Stomach (tissue), 9 donors: Measurements from ENCODE around the gene B3GNT3. TPM values are rescaled to one million over a fixed set of nuclear protein-coding genes. Genes with fewer than 3 reads are reported as not detected.

Experiments
- DNase-seq, 2 donors: peaks; one replicate each; pipeline versions ENCODE4 v3.0.0 to v3.0.0-alpha.2; 2013 to 2019
- H3K27ac ChIP-seq, 5 donors: fragments of 200-600 bp in 4 of 5; sonication (generic) in 4 of 5; one replicate each; pipeline ENCODE4 v1.5.1; 2013 to 2019; ENCODE audit warnings: mild to moderate bottlenecking in 1 of 5, moderate library complexity in 1 of 5
- H3K27me3 ChIP-seq, 3 donors: fragments of 200-600 bp; sonication (generic); one replicate each; pipeline ENCODE4 v1.5.1; 2017 to 2019; ENCODE audit warnings: mixed run types in 1 of 3
- H3K36me3 ChIP-seq, 4 donors: fragments of 200-600 bp; sonication (generic); 1 replicate in 3 of 4; 2 replicates in 1 of 4; pipeline ENCODE4 v1.5.1; 2016 to 2019
- H3K4me1 ChIP-seq, 4 donors: fragments of 200-600 bp; sonication (generic); one replicate each; pipeline ENCODE4 v1.5.1; 2016 to 2019
- H3K4me3 ChIP-seq, 4 donors: fragments of 200-600 bp; sonication (generic) in 3 of 4; one replicate each; pipeline ENCODE4 v1.5.1; 2016 to 2019; ENCODE audit warnings: mild to moderate bottlenecking in 1 of 4
- H3K9me3 ChIP-seq, 4 donors: fragments of 200-600 bp; sonication (generic); one replicate each; pipeline ENCODE4 v1.5.1; 2016 to 2019
- EP300 ChIP-seq: sonication (generic); formaldehyde crosslinking; IDR thresholded peaks from one replicate; pipeline ENCODE4 v1.6.1; 2017; ENCODE audit warnings: antibody characterized with exemption
- POLR2A ChIP-seq, 4 donors: fragments of 450-650 bp; IDR thresholded peaks; one replicate each; pipeline ENCODE4 v1.6.1; 2016; ENCODE audit warnings: antibody characterized with exemption in 4 of 4, control low read depth in 2 of 4, mild to moderate bottlenecking in 1 of 4, moderate library complexity in 1 of 4
- POLR2AphosphoS5 ChIP-seq, 3 donors: sonication (generic); formaldehyde crosslinking; IDR thresholded peaks; one replicate each; pipeline ENCODE4 v1.6.1; 2016; ENCODE audit warnings: antibody characterized with exemption in 3 of 3
- WGBS, 5 donors: extraction: QIAGEN DNeasy Blood & Tissue Kit in 3 of 5; methylation state at CpG; one replicate each; pipeline versions ENCODE4 v1.1.5 to v1.1.7; 2013 to 2018; 5-methylcytosine and 5-hydroxymethylcytosine counted together
- intact Hi-C: fragments of 100-400 bp; cut with DNase I; formaldehyde crosslinking; loops from one replicate; pipeline ENCODE4 v1.15.1; 2023; ENCODE audit warnings: low total_unique reads
- polyA plus RNA-seq, 3 donors: library from polyadenylated mRNA; stranded (reverse); fragments of 200-250 nt; gene quantifications; one replicate each; pipeline ENCODE4 v1.2.3, GENCODE V29; 2013
- total RNA-seq, 5 donors: library from RNA; depleted of rRNA; stranded (reverse); fragments of >200 nt; gene quantifications; one replicate each; pipeline versions ENCODE4 v1.1.0 to v1.2.3, GENCODE V29; 2014 to 2016
- TF ChIP-seq, protein P1 (sequence below), 7 experiments: fragments of 450-650 bp in 4 of 7; fragments of 200-600 bp in 3 of 7; sonication (generic) in 3 of 7; IDR thresholded peaks; one replicate each; pipeline ENCODE4 v1.5.1; 2016 to 2019; ENCODE audit warnings: antibody characterized with exemption in 7 of 7, control low read depth in 2 of 7, mild to moderate bottlenecking in 1 of 7
- donor health status: healthy with polysubstance abuse.
- donor health status: Bipolar disorder and iron deficiency.
- donor health status: healthy.

B3GNT3 gene
- total and polyA plus RNA-seq, 8 donors = 11.3 to 117 (median 20.2) TPM

DNA sequence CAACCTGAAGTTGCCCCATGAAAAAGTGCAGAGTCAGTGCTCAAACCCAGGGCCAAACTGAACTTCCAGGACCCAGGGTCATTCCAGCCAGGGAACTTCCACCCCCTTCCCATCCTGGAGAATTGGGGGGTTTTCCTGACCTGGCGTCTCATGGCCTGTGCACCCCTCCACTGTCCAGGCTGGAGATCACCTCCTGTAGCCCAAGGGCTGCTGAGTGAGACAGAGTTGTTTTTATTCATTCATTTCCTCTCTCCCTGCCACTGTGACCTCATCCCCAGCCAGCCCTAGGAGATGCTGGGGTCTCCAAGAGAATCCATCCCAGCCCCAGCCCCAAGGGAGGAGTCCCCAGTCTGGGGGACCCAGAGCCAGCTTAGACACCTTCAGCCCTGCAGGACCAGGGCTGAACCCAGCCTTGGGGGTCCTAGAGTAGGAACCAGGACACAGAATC lies 39.5 kb upstream of the B3GNT3 start:
- intact Hi-C loops = no loop called here
- WGBS, 5 donors = 57 to 83% (median 71%) methylated on average over 1 of the region's 1 CpG

DNA sequence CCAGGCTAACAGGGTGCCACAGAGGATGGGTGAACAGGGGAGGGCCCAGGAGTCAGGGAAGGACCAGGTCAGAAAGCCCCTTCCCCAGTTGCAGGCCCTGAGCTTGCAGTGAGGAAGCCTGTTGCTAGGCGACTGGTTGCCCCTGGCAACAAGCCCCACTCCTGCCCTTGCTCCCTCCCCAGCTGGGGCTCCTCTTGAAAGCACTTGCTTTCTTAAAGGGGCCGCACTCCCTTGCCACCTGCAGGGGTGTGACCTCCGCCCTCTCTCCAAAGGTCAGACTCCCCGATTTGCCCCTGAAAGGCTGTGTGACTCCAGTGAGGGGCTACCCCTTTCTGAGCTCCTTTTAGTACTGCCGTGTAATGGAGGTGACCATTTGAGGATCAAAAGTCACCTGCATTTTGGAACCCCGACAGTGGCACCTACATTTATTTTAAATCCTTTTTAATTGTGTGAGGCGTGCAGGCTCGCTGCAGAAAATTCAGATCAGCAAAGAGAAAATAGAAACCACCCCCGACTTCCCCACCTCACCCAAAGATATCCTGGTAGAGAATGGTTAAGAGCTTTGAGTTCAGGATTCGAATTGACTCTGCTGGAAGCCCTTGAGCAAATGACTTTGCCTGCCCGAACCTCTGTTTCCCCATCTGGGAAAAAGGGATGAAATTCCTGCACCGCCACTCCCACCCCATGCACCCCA lies 38.8 kb upstream of the B3GNT3 start:
- Histone ChIP-seq H3K4me3 (no peak overlapping the region), H3K27ac (peak overlapping the region in 1 of 5 donors; percentile 51), H3K36me3 (no peaks in the 10 kb centered on the region), H3K4me1 (peaks cover 4 to 21% (median 13%) of the 10 kb centered on the region in 4 donors), H3K9me3 (no peaks in the 10 kb centered on the region), H3K27me3 (no peaks in the 10 kb centered on the region)
- DNase-seq = peak; percentile 78
- TF ChIP-seq EP300 (no peak), POLR2AphosphoS5 (IDR thresholded peaks at IDR 0.05) (no peak), POLR2A (IDR thresholded peaks at IDR 0.05) (no peak)
- TF ChIP-seq, protein P1, sequence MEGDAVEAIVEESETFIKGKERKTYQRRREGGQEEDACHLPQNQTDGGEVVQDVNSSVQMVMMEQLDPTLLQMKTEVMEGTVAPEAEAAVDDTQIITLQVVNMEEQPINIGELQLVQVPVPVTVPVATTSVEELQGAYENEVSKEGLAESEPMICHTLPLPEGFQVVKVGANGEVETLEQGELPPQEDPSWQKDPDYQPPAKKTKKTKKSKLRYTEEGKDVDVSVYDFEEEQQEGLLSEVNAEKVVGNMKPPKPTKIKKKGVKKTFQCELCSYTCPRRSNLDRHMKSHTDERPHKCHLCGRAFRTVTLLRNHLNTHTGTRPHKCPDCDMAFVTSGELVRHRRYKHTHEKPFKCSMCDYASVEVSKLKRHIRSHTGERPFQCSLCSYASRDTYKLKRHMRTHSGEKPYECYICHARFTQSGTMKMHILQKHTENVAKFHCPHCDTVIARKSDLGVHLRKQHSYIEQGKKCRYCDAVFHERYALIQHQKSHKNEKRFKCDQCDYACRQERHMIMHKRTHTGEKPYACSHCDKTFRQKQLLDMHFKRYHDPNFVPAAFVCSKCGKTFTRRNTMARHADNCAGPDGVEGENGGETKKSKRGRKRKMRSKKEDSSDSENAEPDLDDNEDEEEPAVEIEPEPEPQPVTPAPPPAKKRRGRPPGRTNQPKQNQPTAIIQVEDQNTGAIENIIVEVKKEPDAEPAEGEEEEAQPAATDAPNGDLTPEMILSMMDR (IDR thresholded peaks at IDR 0.05) = no peak
- WGBS, 5 donors = 47 to 61% (median 52%) methylated on average over 9 to 12 of the region's 12 CpGs
- intact Hi-C loops = no loop called here

More for the DNA sequence above, 39.5 kb upstream of the B3GNT3 start:
- H3K27ac ChIP-seq = no peak overlapping the region
- no peak for TF ChIP-seq EP300
- no peak for TF ChIP-seq POLR2A (IDR thresholded peaks at IDR 0.05)
- no peak for DNase-seq
- no peak overlapping the region for H3K4me3 ChIP-seq
- H3K9me3 ChIP-seq = no peaks in the 10 kb centered on the region
- no peaks in the 10 kb centered on the region for H3K27me3 ChIP-seq
- no peaks in the 10 kb centered on the region for H3K36me3 ChIP-seq
- peaks cover 4 to 21% (median 14%) of the 10 kb centered on the region in 4 donors for H3K4me1 ChIP-seq

DNA sequence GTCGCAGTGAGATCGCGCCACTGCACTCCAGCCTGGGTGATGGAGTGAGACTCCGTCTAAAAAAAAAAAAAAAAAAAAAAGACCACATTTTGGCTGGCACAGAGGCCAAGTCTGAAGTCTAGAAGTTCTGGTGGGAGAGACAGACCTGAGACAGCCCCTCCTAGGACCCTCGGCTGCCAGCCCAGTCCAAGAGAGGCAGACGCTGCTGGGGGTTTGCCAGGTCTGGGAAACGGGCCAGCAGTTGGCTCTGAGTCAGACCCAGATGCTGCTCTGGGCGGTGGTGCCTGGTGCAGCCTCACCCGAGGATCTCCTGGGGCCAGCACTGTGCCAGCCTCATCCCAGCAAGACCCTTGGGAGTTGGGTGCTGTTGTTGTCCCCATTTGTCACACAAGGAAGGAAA lies 37.8 kb upstream of the B3GNT3 start:
- Histone ChIP-seq H3K27ac (peak overlapping the region; percentile 38 to 74 (median 51)), H3K4me1 (peaks cover 4 to 21% (median 12%) of the 10 kb centered on the region in 4 donors), H3K9me3 (no peaks in the 10 kb centered on the region), H3K27me3 (no peaks in the 10 kb centered on the region), H3K4me3 (no peak overlapping the region), H3K36me3 (no peaks in the 10 kb centered on the region)
- no peak for TF ChIP-seq POLR2A (IDR thresholded peaks at IDR 0.05)
- TF ChIP-seq, protein P1 (IDR thresholded peaks at IDR 0.05) = no peak
- no peak for TF ChIP-seq POLR2AphosphoS5 (IDR thresholded peaks at IDR 0.05)
- TF ChIP-seq EP300 = no peak
- peak; percentile 80 to 91 for DNase-seq
- intact Hi-C loops = no loop called here
- 19 to 28% (median 21%) methylated on average over 8 to 9 of the region's 9 CpGs for WGBS, 5 donors

DNA sequence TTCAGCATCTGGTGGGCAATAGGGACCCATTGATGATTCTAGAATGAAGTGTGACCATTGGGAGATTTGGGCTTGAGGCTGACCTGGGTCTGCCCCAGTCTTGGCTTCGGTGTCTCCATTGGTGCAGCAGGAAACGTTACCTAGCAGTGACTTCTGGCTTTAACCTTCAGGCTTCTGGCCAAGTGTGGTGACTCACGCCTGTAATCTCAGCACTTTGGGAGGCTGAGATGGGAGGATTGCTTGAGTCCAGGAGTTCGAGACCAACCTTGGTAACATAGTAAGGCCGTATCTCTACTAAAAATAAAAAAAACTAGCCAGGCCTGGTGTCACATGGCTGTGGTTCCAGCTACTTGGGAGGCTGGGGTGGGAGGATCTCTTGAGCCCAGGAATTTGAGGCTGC lies 36.4 kb upstream of the B3GNT3 start:
- WGBS, 5 donors = 61 to 74% (median 66%) methylated on average over 4 to 5 of the region's 5 CpGs
- H3K9me3 ChIP-seq = no peaks in the 10 kb centered on the region
- H3K27ac ChIP-seq = no peak overlapping the region
- DNase-seq = no peak
- no peaks in the 10 kb centered on the region for H3K27me3 ChIP-seq
- no peak overlapping the region for H3K4me3 ChIP-seq
- peaks cover 4 to 21% (median 12%) of the 10 kb centered on the region in 4 donors for H3K4me1 ChIP-seq
- TF ChIP-seq EP300 (no peak), POLR2A (IDR thresholded peaks at IDR 0.05) (no peak), POLR2AphosphoS5 (IDR thresholded peaks at IDR 0.05) (no peak)
- TF ChIP-seq, protein P1 (IDR thresholded peaks at IDR 0.05) = no peak
- no peaks in the 10 kb centered on the region for H3K36me3 ChIP-seq
- intact Hi-C loops = no loop called here

DNA sequence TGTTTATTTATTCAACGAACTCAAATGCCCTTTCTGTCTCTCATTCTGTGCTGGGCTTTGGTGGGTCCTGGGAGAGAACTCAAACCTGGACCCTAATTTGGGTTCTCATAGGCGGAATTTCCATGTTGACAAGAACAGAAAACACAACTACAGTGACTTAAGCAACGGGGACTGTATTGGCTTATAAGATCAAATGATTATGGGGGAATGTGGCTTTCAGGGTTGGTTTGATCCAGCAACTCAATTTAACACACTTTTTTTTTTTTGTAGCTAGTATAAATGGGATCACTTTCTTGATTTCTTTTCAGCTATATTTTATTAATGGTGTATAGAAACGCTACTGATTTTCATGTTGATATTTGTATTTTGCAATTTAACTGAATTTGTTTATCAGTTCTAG lies 33.8 kb upstream of the B3GNT3 start:
- no peaks in the 10 kb centered on the region for H3K36me3 ChIP-seq
- no peak overlapping the region for H3K4me3 ChIP-seq
- H3K9me3 ChIP-seq = no peaks in the 10 kb centered on the region
- 73 to 81% (median 75%) methylated on average over 4 of the region's 4 CpGs for WGBS, 5 donors
- TF ChIP-seq EP300 (no peak), POLR2A (IDR thresholded peaks at IDR 0.05) (no peak)
- TF ChIP-seq, protein P1 (IDR thresholded peaks at IDR 0.05) = no peak
- no peaks in the 10 kb centered on the region for H3K27me3 ChIP-seq
- H3K4me1 ChIP-seq = peaks cover 4 to 24% (median 14%) of the 10 kb centered on the region in 4 donors
- DNase-seq = no peak
- intact Hi-C loops = no loop called here
- no peak overlapping the region for H3K27ac ChIP-seq
